OCI-LY1 (cell line): Measurements from ENCODE around the gene TCEAL4.

Experiments used
- EZH2 ChIP-seq: fragments of 200-600 bp; sonication (generic), shearing (Covaris generic); IDR thresholded peaks from 2 replicates; pipeline ENCODE4 v1.8.0; 2017; ENCODE audit warnings: borderline replicate concordance, mixed run types, mild to moderate bottlenecking, antibody characterized with exemption, low read length, moderate library complexity, mixed read lengths
- TF ChIP-seq, protein P1 (sequence below): fragments of 200-600 bp; sonication (generic), shearing (Covaris generic); IDR thresholded peaks from 2 replicates; pipeline ENCODE4 v1.5.1; 2017; ENCODE audit warnings: mild to moderate bottlenecking, antibody characterized with exemption, low read length, moderate library complexity, mixed read lengths

DNA sequence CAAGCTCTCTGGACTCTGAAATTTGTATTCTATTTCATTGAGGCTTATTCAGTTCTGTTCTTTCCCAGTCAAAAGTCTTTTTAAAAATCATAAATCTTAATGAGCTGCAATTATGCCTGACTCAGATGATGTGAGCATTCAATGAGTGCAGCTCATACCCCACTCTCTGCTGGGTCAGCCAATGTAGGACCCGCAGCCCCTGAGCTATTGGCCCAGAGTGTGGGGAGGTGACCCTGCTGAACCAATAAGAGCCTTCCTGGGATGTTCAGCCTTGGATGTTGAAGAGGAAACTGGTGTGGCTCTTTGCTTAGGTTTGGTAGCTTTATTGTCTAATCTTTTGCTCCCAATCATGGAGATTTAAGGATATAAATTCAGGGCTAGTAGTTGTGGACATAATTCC, 12.1 kb upstream of the TCEAL4 start:
- TF ChIP-seq, protein P1, sequence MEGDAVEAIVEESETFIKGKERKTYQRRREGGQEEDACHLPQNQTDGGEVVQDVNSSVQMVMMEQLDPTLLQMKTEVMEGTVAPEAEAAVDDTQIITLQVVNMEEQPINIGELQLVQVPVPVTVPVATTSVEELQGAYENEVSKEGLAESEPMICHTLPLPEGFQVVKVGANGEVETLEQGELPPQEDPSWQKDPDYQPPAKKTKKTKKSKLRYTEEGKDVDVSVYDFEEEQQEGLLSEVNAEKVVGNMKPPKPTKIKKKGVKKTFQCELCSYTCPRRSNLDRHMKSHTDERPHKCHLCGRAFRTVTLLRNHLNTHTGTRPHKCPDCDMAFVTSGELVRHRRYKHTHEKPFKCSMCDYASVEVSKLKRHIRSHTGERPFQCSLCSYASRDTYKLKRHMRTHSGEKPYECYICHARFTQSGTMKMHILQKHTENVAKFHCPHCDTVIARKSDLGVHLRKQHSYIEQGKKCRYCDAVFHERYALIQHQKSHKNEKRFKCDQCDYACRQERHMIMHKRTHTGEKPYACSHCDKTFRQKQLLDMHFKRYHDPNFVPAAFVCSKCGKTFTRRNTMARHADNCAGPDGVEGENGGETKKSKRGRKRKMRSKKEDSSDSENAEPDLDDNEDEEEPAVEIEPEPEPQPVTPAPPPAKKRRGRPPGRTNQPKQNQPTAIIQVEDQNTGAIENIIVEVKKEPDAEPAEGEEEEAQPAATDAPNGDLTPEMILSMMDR, result no peak
- TF ChIP-seq EZH2, result no peak
